Heart right ventricle (tissue), 16 donors: ENCODE results near the gene SEPHS2. TPM values are rescaled to one million over a fixed set of nuclear protein-coding genes. Genes with fewer than 3 reads are reported as not detected.

Experiments used
- ATAC-seq, 8 donors: fragments of 200-7000 bp; cut with Tn5 transposase; one replicate each; pipeline ENCODE4 v1.9.1; 2020; ENCODE audit warnings: mild to moderate bottlenecking in 8 of 8, moderate library complexity in 8 of 8, moderate number of reproducible peaks in 1 of 8
- DNase-seq, 2 donors: peaks; one replicate each; pipeline ENCODE4 v3.0.0-alpha.2; 2020
- H3K27ac ChIP-seq, 10 donors: fragments of 200-600 bp; sonication (generic) in 2 of 10; one replicate each; pipeline versions ENCODE4 v1.5.0 to v1.8.0; 2020 to 2022; ENCODE audit warnings: mild to moderate bottlenecking in 3 of 10
- H3K27me3 ChIP-seq, 7 donors: fragments of 200-600 bp; one replicate each; pipeline ENCODE4 v1.8.0; 2021 to 2022; ENCODE audit warnings: mild to moderate bottlenecking in 2 of 7
- H3K36me3 ChIP-seq, 9 donors: fragments of 200-600 bp; sonication (generic) in 1 of 9; one replicate each; pipeline versions ENCODE4 v1.5.0 to v1.8.0; 2020 to 2022; ENCODE audit warnings: mild to moderate bottlenecking in 2 of 9
- H3K4me1 ChIP-seq, 9 donors: fragments of 200-600 bp; sonication (generic) in 1 of 9; one replicate each; pipeline versions ENCODE4 v1.5.0 to v1.8.0; 2020 to 2022; ENCODE audit warnings: mild to moderate bottlenecking in 4 of 9
- H3K4me3 ChIP-seq, 10 donors: fragments of 200-600 bp; sonication (generic) in 2 of 10; one replicate each; pipeline versions ENCODE4 v1.5.0 to v1.8.0; 2020 to 2022; ENCODE audit warnings: mild to moderate bottlenecking in 7 of 10, moderate library complexity in 2 of 10
- H3K9me3 ChIP-seq, 11 donors: fragments of 200-600 bp in 10 of 11; sonication (generic) in 2 of 11; one replicate each; pipeline versions ENCODE4 v1.5.0 to v1.8.0; 2013 to 2022; ENCODE audit warnings: mild to moderate bottlenecking in 2 of 11, control low read depth in 1 of 11, moderate library complexity in 1 of 11
- WGBS, 2 donors: extraction: QIAGEN DNeasy Blood & Tissue Kit; methylation state at CpG; one replicate each; pipeline ENCODE4 v1.1.7; 2013; ENCODE audit warnings: inconsistent platforms in 1 of 2; 5-methylcytosine and 5-hydroxymethylcytosine counted together
- intact Hi-C, 10 donors: fragments of 100-400 bp; cut with DNase I; formaldehyde crosslinking; loops; one replicate each; pipeline versions ENCODE4 v1.11.1 to v1.14.2; 2022
- polyA plus RNA-seq, 2 donors: library from polyadenylated mRNA; stranded (reverse); fragments of 200-250 nt; gene quantifications; one replicate each; pipeline ENCODE4 v1.2.3, GENCODE V29; 2013
- total RNA-seq, 10 donors: library from RNA; stranded (reverse); fragmentation: NEBNext Ultra II Directional in 3 of 10; extraction: Animal tissue kit (Norgen Biotek cat#: 25700) in 3 of 10; gene quantifications; one replicate each; pipeline versions ENCODE4 v1.2.1 to v1.2.4, GENCODE V29; 2021 to 2023
- TF ChIP-seq, protein P1 (sequence below), 9 donors: fragments of 200-600 bp; sonication (generic) in 2 of 9; IDR thresholded peaks; one replicate each; pipeline versions ENCODE4 v1.5.0 to v1.8.0; 2021 to 2022; ENCODE audit warnings: antibody characterized with exemption in 9 of 9, mild to moderate bottlenecking in 5 of 9, moderate library complexity in 1 of 9
- donor health status: Arrhythmogenic right ventricular cardiomyopathy.
- donor health status: ischemic (EF 13 %, LVEDD 7.1; RV severe dilation, severe dysfunction).
- donor health status: healthy with polysubstance abuse.
- donor health status: DM: no; HTN: yes; CAD: no.
- donor health status: DM: no; HTN: no; CAD: no.
- donor health status: ischemic (EF 25% LVEDD 6.9; RV normal size, moderate dysfunction).
- donor health status: ischemic (EF 25% LVEDD 5.7; RV mildly dilated, moderate dysfunction).
- donor health status: healthy.
- donor health status: DM: yes; HTN: yes; CAD: no.
- donor health status: Ischemic cardiomyopathy.
- donor health status: ischemic (EF 35%, LVEDD 5.7; RV mildly dilated, moderate dysfunction).
- donor health status: nonischemic (EF 11% LVEDD 7.7; RV severe dilation, severe dysfunction).
- donor health status: DM: yes; HTN: yes; CAD: no.
- donor health status: PGD.
- donor health status: ischemic (EF 29% LVEDD 5.4; RV normal size, mild dysfunction).
- donor health status: nonischemic (EF 23%, LVEDD 6.1; RV moderate dilation, normal function).

SEPHS2 gene
- total and polyA plus RNA-seq, 12 donors: 17.3 to 49.3 (median 29.3) TPM

DNA sequence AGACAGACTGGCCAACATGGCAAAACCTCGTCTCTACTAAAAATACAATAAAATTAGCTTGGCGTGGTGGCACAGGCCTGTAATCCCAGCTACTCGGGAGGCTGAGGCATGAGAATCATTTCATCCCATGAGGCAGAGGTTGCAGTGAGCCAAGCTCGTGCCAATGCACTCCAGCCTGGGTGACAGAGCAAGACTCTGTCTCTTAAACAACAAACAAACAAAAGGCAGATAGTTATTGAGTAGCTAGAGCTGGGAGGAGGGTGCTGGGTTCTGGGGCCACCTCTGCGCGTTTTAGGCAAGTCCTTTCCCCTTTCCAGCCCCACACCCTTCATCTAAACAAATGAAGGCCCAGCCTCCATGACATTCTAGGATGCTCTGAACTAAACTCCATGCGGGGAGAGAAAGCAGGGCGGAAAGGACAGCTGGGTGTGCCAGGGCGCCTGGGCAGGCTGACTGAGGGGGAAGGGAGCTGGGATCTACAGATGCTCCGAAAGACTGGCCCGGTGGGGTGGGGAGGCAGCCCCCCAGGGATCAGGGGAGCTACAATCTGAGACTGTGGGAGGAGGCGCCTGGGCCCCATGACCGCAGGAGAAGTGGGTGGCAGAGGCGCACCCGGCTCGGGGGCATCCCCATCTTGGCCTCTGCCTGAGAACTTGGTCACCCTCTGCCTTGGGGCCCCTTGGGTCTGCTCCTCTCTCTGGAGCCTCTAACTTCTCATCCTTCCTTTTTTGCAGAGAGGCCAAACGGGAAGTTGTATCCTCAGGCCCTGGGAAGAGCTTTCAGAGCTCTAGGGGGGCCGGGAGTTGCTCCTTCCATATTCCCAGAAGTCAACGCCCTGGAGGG is 27.8 kb upstream of the SEPHS2 start:
- ATAC-seq (peak in 6 of 8 donors; percentile 21 to 61 (median 40)), DNase-seq (peak in 1 of 2 donors; percentile 15)
- H3K27ac ChIP-seq: peak overlapping the region in 1 of 10 donors; percentile 87
- 61 to 69% methylated on average over 19 of the region's 19 CpGs for WGBS, 2 donors
- peaks cover 0 to 20% (median 0%) of the 10 kb centered on the region in 9 donors for H3K36me3 ChIP-seq
- H3K4me1 ChIP-seq: peaks cover 0 to 47% (median 0%) of the 10 kb centered on the region in 9 donors
- intact Hi-C loops: no loop called here
- H3K27me3 ChIP-seq: peaks cover 0 to 56% (median 30%) of the 10 kb centered on the region in 7 donors
- H3K4me3 ChIP-seq: peak overlapping the region in 6 of 10 donors; percentile 1 to 55 (median 12)
- no peaks in the 10 kb centered on the region for H3K9me3 ChIP-seq
- TF ChIP-seq, protein P1, sequence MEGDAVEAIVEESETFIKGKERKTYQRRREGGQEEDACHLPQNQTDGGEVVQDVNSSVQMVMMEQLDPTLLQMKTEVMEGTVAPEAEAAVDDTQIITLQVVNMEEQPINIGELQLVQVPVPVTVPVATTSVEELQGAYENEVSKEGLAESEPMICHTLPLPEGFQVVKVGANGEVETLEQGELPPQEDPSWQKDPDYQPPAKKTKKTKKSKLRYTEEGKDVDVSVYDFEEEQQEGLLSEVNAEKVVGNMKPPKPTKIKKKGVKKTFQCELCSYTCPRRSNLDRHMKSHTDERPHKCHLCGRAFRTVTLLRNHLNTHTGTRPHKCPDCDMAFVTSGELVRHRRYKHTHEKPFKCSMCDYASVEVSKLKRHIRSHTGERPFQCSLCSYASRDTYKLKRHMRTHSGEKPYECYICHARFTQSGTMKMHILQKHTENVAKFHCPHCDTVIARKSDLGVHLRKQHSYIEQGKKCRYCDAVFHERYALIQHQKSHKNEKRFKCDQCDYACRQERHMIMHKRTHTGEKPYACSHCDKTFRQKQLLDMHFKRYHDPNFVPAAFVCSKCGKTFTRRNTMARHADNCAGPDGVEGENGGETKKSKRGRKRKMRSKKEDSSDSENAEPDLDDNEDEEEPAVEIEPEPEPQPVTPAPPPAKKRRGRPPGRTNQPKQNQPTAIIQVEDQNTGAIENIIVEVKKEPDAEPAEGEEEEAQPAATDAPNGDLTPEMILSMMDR (IDR thresholded peaks at IDR 0.05): no peak

DNA sequence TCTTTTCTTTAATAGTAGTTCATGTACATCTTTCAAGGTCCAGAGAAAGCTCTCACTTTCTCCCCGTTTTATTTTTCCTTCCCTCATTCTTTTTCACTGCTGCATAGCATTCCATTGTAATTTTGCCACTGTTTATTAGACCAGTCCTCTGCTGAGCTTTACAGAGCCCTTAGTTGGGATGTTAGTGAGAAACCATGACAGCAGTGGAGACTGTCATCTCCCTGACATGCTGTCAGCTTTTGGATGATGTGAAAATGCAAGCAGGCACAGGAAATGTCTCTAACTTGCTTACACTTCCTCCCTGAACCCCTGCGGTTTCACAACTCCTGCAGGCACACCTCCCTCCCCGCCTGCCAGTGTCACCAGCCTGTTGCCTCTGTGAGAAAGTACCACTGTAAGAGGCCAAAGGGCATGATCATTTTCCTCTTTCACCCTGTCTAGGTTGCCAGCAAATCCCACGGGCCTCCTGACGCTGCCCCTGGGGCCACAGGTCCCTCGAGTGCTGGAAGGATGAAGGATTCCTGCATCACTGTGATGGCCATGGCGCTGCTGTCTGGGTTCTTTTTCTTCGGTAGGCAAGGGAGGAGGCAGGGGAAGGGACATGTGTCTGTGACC is 26.8 kb upstream of the SEPHS2 start, which contains the start of gene ITGAL:
TSS of gene ITGAL (plus strand) at position 415 of the 615 bp plus-strand sequence. CDS start at position 511, 96 bp downstream.
- Histone ChIP-seq H3K27me3 (peaks cover 0 to 56% (median 30%) of the 10 kb centered on the region in 7 donors), H3K4me3 (peak within 1 kb of the TSS in 5 of 10 donors; percentile 5 to 55 (median 12)), H3K27ac (peak within 1 kb of the TSS in 1 of 10 donors; percentile 87), H3K4me1 (peaks cover 0 to 47% (median 0%) of the 10 kb centered on the region in 9 donors), H3K9me3 (no peaks in the 10 kb centered on the region), H3K36me3 (peaks cover 0 to 19% (median 0%) of the 10 kb centered on the region in 9 donors)
- ATAC-seq: peak in 6 of 8 donors; percentile 52 to 81 (median 60)
- intact Hi-C loops: no loop called here
- TF ChIP-seq, protein P1 (IDR thresholded peaks at IDR 0.05): no peak
- 68 to 71% methylated on average over 8 of the region's 8 CpGs for WGBS, 2 donors
- peak; percentile 19 to 35 for DNase-seq

DNA sequence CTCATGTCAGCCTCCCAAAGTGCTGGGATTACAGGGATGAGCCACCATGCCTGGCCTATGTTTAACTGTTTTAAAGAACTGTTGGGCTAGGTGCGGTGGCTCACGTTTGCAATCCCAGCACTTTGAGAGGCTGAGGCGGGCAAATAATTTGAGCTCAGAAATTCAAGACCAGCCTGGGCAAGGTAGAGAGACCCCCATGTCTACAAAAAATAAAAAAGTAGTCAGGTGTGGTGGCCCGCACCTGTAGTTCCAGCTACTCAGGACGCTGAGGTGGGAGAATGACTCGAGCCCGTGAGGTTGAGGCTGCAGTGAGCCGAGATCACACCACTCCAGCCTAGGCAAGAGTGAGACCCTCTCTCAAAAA is 24.9 kb upstream of the SEPHS2 start:
- H3K27ac ChIP-seq: peak overlapping the region in 1 of 10 donors; percentile 69
- no peak overlapping the region for H3K4me3 ChIP-seq
- WGBS, 2 donors: 82 to 85% methylated on average over 8 of the region's 8 CpGs
- H3K9me3 ChIP-seq: no peaks in the 10 kb centered on the region
- TF ChIP-seq, protein P1 (IDR thresholded peaks at IDR 0.05): no peak
- H3K36me3 ChIP-seq: peaks cover 0 to 6% (median 0%) of the 10 kb centered on the region in 9 donors
- no peak for DNase-seq
- H3K27me3 ChIP-seq: peaks cover 0 to 42% (median 30%) of the 10 kb centered on the region in 7 donors
- H3K4me1 ChIP-seq: peaks cover 0 to 47% (median 0%) of the 10 kb centered on the region in 9 donors
- no peak for ATAC-seq
- intact Hi-C loops: no loop called here

DNA sequence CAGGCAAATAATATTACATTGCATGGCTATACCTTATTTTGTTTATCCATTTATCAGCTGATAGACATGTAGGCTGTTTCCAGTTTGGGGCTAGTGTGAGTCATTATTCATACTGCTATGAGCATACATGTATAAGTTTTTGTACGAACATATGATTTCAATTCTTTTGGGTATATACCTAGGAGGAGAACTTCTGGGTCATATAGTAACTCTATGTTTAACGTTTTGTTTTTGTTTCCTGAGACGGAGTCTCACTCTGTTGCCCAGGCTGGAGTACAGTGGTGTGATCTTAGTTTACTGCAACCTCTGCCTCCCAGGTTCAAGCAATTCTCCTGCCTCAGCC is 24.5 kb upstream of the SEPHS2 start:
- Histone ChIP-seq H3K27me3 (peaks cover 0 to 39% (median 28%) of the 10 kb centered on the region in 7 donors), H3K4me1 (peaks cover 0 to 47% (median 0%) of the 10 kb centered on the region in 9 donors), H3K4me3 (no peak overlapping the region), H3K27ac (peak overlapping the region in 1 of 10 donors; percentile 69), H3K36me3 (peaks cover 0 to 2% (median 0%) of the 10 kb centered on the region in 9 donors), H3K9me3 (no peaks in the 10 kb centered on the region)
- ATAC-seq (no peak), DNase-seq (no peak)
- TF ChIP-seq, protein P1 (IDR thresholded peaks at IDR 0.05): no peak
- intact Hi-C loops: no loop called here
- 81 to 83% methylated on average over 3 of the region's 3 CpGs for WGBS, 2 donors
